H4 (cell line): ENCODE measurements around the gene SCYGR4. TPM values are rescaled to one million over a fixed set of nuclear protein-coding genes. Genes with fewer than 3 reads are reported as not detected.
A peak's percentile ranks its signal among the peaks of the same experiment; 100 is the strongest.

Source experiments
- DNase-seq: peaks from one replicate; pipeline ENCODE4 v3.0.0-alpha.2; 2015; ENCODE audit warnings: low spot score
- total RNA-seq: library from RNA; depleted of rRNA; stranded (reverse); fragments of >200 nt; shearing (Covaris generic); gene quantifications from 2 replicates; pipeline ENCODE4 v1.2.3, GENCODE V29; 2014

Gene SCYGR4
- total RNA-seq, 1 experiment from 2014 or later = not detected

DNA sequence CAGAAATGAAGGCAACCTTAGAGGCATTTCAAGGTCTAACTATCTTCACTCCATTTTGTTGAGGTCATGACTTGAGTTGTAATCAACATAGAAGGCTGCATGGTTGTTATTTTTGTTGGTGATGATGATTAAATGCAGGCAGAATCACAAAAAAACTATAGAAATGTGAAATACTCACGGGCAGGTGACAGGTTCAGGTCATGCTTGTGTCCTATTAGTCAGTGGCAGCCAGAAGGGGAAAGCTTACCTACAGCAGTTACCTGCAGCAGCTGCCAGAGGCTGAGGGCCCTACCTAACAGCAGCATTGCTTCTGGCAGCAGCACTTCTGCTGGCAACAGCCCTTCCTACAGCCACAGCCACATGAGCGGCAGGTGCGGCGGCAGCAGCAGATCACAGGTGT lies 3.1 kb upstream of the SCYGR4 start:
- no peak for DNase-seq

DNA sequence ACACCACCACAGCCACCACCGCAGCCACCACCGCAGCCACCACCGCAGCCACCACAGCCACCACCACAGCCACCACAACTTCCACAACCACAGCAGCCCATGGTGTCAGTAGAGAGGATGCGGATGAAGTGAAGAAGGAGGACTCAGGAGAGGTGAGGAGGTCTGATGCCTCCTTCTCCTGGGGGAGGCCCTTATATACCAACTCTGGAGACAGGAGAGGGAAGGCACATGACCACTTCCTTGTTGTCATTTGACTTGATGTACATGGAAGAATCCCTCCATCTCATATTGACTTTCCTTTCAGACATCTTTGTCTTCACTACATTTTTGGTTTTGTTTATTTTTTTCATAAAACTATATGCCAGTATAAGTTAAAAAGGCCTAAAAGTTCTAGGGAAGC lies 2.6 kb upstream of the SCYGR4 start, which contains the start of gene SCYGR3:
Gene SCYGR3, minus strand, starts transcription at position 101 of the 400 bp plus-strand sequence. Its CDS starts 0 bp downstream, at position 101.
- DNase-seq = no peak

DNA sequence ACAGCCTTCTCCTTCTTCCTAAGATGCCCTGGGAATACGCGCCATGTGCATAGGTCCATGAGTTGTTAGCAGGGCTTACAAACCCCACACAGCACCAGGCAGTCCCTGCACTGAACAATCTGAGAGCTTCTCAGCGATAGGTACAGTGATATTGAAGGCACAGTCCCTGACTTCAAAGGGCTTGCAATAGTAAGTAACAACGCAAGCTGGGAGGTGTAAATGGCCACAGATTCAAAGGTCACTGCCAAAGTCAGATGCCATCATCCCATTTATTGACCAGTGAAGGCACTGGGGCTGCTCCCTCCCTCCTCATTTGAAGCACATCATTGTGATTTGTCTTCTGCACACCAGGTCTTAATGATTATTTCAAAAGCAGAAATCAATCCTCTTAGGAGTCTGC lies 2.1 kb upstream of the SCYGR4 start:
- no peak for DNase-seq

DNA sequence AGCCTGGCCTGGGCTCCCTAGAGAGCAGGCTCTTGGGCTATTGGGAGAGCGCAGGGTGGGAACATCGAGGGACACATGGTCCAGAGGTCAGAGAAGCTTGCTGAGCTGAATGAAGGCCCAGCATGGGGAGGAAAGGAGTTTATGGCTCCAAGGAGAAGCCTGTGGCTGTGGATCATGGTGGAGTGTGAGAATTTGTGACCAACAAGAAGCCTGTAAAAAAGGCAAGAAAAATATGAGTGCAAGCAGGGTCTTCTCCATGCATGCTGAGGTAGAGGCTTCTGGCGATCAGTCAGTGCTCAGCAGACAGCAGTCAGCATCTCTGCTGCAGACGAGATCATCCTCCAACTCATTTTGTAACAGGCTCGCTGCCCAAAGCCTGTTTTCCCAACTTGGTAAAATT lies 1.4 kb upstream of the SCYGR4 start:
- DNase-seq = no peak

DNA sequence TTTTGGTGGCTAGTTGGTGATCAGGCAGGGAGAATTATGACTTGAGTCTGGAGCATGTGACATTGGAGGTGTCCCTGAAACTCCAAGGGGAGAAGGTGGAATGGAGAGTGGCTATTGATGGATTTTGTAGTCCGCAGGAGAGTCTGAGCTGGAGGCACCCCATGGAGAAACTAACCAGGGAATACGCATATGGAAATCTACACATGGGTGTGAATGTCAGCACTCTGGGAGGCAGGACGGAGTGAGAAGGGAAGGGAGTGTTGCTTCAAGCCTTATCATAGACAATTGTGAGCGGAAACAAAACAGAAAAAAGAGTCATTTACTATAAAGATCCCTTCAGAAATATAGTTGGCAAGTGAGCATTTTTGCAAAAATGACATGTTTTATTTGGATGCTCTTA lies 667 bp upstream of the SCYGR4 start:
- no peak for DNase-seq

DNA sequence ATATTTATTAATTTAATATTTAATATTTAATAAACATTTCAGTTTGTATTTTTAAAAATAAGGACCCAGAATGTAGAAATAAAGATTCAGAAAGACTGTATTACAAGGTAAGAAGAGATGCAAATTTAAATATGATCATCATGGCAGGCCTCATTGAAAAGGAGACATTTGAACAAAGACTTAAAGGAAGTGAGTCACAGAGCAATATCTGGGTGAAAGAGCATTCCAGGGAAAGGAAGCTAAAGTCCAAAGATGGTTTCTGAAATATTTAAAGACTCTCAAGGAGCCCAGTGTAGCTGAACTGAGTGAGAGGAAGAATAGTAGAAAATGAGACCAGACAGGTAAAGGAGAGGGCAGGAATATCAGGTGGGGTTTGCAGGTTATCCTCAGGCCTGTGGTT lies 5.9 kb downstream of the SCYGR4 start:
- no peak for DNase-seq

DNA sequence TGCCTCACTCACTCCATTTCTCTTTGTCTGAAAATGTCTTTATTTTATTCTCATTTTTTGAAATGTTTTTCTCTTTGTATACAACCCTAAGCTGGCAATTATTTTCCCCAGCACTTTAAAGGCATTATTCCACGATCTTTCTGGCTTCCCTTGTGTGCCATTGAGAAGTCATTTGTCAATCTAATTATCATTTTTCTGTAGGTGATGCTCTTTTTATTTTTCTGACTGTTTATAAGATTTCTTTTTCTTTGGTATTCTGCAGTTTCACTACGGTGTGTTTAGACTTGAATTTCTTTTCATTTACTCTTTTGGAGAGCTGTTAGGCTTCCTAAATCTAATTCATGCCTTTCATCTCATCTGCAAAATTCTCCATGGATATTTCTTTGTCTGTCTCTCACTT lies 8.1 kb downstream of the SCYGR4 start:
- DNase-seq = no peak

DNA sequence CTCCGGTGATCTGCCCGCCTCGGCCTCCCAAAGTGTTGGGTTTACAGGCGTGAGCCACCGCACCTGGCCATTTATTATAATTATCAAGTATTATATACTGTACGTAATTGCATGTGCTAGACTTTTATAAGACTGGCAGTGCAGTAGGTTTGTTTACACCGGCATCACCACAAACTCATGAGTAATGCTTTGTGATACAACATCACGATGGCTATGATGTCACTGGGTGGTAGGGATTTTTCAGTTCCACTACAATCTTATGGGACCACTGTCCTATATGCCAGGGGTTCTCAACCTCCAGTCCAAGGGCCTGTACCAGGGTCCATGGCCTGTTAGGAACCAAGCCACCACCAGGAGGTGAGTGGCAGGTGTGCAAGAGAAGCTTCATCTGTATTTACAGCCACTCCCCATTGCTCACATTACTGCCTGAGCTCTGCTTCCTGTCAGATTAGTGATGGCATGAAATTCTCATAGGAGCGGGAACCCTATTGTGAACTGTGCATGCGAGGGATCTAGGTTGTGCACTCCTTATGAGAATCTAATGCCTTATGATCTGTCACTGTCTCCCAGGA lies 9.4 kb downstream of the SCYGR4 start:
- DNase-seq = peak; percentile 49

DNA sequence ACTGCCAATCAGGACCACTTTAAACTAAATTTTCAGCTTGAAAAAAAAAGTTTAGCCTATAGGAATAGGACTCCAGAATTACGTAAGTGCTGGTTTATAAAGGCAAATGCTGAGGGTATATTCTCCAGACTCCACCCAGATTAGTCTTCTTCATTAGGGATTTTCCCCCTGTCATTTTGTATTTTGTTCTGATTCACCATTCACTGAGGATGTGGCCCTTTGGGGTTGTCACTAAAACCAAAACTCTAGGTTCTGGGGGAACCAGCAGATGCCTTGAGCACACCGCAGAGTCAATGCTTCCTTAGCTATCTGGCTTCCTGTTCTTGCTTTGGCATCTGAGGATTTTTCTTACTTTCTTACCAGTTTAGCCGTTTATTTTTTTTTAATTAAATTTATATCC lies 10.5 kb downstream of the SCYGR4 start:
- no peak for DNase-seq

DNA sequence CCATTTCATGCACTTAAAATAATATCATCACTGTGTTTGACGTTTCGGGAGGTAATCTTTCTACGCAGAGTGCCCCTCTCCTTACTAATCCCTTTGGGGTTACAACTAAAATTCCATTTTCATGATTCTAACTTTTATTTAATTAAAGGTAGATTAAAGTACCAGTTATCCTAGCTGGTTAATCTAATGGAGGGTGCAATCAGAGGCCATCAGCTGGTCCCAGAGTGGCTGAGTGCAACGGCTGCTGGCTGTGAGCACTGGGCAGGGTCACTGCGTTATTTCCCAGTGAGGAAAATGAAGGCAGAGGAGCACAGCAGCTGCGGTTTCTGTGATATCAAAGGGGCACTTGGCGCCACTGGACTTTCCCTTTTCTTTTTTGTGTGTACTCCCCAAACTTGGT lies 12.1 kb downstream of the SCYGR4 start:
- no peak for DNase-seq

DNA sequence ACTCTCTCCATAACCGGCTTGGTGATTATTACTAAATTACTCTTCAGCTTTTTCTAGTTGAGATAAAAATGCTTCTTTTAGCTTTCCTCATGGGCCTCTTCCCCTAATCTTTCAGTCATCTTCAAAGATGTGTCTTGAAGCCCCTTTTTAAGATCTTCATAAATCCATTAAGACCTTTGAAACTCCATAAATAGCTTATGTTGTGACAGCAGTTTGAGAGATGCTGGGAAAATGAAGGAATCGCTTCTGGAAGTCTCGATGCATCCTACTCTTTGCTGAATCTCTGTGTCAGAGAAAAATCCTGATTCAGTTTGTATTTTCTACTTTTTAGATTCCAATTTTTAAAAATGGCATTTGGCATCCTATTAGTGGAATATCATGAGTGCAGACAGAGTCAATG lies 13.0 kb downstream of the SCYGR4 start:
- DNase-seq = no peak

DNA sequence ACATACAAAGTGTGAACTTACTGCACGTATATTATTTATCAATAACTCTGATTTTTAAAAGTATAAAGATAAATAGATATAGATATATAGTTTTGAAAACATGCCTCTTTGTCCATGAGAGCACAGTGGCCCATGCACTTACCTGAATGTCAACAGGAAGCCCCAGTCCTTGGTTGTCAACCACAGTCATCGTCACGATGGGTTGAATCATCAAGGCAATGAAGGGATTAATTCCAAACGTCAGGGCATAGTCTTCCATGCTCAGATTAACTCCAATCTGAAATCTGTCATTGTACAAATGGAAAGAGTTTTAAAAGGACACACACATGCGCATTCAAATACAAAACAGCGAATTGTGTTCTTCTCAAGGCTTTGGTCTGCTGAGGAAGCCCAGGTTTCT lies 15.5 kb downstream of the SCYGR4 start:
- no peak for DNase-seq

DNA sequence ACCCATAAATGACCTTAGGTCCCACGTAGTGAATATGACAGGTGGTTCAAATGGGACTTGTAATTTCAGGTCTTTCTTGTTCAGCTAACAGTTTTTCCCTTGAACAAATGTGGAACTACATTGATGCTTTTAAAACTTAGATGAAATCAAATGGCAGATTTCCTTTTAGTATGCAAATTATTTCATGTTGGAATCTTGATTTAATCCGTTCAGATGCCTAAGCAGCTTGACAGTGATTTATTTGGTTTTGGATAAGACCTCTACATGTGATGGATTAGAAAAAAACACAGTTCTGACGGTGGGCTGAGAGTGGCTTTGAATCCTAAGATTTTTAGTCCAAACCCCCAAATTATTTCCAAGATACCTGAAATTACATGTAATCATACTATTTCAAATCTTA lies 16.9 kb downstream of the SCYGR4 start:
- no peak for DNase-seq

DNA sequence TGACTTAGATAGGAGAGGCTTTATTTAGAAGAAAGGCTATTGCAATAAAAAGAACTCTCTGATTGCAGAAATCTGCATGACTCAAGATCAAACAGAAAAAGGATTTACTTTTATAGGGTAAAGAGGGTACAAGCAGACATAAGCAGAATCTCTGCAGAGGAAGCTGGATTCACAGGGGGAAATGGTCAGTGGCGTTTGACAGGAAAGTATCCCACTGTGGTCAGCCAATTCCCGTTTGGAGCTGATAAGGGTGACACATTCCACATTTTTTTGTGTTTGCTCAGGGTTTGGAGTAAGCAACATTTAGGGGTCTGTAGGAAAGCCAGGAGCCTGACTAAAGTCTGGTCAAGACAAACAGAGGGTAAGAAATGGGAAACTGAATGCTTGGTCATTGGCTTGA lies 25.4 kb downstream of the SCYGR4 start:
- no peak for DNase-seq

DNA sequence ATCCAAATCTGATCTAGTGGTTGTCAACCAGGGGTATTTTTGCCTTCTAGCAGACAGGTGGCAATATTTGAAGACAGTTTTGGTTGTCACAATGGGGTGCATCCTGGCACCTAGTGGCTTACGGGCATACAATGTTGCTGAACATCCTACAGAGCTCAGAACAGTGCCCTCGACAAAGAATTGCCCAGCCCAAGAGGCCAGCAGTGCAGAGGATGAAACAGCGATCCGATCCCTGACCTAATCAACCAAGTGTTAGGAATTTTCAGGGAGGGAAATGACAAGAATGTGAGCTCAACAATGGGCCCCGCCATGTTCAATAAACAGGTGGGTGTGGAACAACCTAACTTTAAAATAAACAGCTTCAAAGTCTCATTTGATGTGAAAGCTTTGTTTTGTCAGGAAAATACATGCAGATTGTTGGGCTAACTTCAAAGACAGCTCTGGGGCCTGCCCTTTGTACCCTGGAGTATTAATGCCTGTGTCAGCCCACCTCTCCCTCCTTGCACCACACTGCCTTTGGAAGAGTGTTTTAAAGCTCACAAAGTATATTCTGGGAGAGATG lies 26.8 kb downstream of the SCYGR4 start:
- no peak for DNase-seq

DNA sequence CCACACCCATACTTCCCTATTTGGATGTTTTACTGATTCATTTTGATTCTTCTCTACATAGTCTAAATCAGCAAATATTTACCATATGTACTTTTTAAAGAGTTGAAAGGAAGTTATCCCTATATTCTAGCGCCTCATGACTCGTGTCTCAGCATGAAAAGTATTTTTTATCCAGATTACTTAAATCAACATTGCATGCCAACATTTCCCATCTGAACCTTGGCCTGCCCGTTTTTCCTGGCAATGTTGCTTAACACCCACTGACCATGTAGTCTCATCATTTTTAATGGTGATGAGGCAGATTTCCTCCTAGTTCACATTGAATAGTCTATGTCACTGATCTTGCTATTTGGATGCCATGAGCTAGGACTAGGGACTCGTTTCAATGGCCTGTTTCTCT lies 36.1 kb downstream of the SCYGR4 start:
- no peak for DNase-seq

DNA sequence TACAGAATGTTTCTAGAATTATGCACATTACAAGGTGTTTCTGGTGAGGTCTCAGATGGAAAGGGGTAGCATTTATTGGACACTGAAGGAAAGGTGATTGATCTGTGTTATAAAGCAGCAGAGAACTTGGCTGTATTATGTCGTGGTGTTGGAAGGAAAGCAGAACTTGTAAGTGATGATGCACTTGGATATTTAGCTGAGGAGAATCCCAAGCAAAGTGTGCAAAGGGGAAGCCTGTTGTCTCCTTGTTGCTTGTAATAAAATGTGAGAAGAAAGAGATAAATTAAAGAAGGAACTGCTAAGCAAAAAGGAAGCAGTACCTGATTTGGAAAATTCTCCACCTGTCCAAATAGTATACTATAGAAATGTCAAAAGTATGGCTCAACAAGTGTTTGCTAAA lies 37.1 kb downstream of the SCYGR4 start:
- no peak for DNase-seq

DNA sequence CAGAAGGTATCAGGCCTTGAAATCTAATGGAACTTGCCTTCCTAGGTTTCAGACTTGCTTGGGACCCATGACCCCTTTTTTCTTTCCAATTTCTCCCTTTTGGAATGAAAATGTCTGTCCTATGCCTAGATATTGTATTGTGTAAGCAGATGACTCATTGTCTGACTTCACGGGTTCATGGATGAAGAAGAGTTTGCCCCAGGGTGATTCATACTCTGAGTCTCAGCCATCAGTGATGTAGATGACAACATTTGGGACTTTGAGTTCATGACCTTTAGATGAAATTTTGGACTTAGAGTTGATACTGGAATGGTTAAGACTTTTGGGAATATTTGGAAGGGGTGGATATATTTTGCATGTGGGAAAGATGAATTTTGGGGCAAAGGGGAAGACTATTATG lies 38.2 kb downstream of the SCYGR4 start:
- DNase-seq = peak; percentile 67

DNA sequence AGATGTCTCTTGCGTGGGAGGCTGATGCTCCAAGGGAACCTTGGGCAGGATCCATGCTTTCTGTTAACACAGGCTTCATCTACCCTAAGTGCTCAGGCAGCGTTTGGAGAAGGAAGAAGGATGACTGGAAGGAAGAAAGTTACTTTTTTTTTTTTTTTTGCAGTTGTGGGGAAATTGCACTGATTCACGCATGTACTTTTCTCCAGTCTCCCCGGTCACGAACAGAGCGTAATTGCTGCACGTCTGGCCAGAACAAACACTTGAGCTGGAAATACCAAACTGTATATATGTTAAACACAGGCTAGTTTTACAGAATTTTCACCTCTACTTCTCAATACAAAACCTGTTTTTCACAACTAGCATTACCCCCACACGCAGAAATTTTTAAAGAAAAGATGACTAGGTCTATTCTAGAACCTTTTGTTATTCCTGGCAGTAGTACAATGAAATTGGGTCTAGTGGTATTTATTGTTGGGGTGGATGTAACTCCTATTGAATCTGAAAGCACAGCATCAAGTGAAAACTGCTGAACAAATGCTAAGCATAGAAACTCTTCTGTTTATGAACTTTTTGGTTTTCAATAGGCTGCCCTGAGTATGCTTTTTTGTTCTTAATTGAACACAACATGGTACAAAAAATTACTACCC lies 40.0 kb downstream of the SCYGR4 start:
- no peak for DNase-seq

DNA sequence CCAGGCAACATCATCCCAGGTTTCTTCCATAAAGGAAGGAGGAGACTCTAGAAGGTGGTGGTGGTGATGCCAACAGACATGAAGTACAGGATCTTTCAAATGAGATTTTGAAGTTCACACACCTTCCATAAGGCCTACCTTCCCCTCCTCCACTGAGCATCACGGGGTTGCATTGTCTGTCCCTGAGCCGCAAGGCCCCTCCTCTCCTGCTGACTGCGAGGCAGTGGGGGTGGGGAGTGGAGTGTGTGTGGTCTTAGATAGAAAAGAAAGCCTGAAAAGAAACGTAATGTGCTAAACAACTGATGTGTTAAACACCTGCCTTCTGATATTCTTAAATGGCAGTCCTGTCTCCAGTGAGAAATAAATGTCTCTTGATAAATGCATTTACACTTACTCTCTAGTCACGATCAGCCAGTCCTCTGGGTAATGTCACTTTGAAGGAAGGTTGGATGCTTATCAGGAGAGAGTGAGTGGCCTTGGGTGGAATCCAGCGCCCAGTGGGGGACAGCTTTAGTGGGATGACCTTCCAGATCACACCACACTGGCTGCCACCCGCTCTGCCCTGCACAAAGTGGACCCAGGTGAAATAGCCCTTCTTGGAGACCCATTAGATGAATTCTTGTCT lies 43.8 kb downstream of the SCYGR4 start:
- DNase-seq = no peak

DNA sequence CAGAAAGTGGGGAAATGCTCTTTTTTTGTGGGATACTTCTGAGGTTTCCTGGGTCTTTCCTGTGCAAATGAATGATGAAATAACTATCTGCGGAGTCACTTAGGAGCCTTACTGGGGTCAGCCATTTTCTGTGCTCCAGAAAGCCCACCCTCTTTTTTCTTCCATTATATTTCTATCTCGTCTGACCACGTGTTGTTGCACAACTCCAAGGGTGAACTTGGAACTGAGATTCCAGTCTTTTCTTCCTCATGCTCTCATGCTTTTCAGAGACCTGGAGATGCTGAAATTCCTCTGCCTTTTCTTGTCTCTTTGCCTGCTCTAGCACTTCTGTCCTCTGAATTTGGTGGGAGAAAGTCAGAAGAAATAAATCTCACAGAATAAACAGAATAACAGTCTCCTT lies 44.5 kb downstream of the SCYGR4 start:
- DNase-seq = no peak

DNA sequence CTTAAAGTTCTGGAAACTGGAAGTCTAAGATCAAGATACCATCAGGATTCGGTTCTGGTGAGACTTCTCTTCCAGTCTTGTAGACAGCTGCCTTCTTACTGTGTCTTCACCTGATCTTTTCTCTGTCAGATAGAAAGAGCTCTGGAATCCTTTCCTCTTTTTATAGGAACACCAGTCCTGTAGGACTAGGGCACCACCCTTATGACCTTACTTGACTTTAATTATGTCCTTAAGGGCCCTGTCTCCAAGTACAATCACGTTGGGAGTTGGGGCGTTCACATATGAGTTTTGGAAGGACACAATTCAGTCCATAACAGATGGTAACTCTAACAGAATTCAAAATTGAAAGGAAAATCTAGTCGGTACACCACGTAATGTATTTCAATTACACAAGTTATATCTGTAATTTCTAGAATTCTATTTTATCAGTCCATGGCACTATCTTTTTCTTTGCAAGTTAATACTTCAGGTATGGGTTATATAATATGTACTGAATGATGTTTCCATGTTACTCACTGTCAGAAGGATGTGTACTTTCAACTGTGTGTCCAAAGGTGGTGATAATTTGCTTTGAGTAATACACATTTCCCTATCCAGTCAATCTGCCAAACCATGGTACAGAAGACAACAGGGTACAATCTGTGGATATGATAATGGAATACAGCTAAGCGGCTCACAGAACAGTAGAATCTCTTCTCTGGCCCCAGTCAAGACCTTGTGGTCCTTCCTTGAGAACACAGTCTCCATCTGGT lies 48.1 kb downstream of the SCYGR4 start:
- DNase-seq = no peak
